Cardiac fibroblast (primary cell): ENCODE data around the gene PGM1.

Experiments used
- DNase-seq, 2 donors: peaks; one replicate each; pipeline versions ENCODE4 v3.0.0 to v3.0.0-alpha.2; 2010; ENCODE audit warnings: low read depth in 2 of 2
- H3K4me3 ChIP-seq, 2 donors: replicated peaks in 1 of 2; 1 replicate in 1 of 2; 2 replicates in 1 of 2; pipeline ENCODE4 v1.5.1; 2011; ENCODE audit warnings: low read depth in 2 of 2, low read length in 2 of 2, mild to moderate bottlenecking in 2 of 2, moderate library complexity in 1 of 2
- TF ChIP-seq, protein P1 (sequence below): IDR thresholded peaks from one replicate; pipeline ENCODE4 v1.5.1; 2011; ENCODE audit warnings: low read depth, mild to moderate bottlenecking, low read length, inconsistent platforms

Gene PGM1

DNA sequence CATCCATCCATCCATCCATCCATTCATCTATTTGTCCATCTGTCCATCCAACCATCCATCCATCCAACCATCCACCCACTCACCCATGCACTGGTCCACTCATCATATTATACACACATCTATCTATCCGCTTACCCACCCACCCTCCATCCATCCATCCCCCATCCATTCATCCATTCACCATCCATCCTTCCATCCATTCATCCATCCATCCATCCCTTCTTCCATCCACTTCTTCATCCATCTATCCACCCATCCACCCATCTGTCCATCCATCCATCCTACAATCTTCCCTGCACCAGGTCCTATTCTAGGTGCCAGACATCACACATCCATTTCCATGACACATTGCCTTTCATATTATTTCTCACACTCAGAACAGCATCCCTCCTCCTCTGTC is 93.5 kb downstream of the PGM1 start:
- H3K4me3 ChIP-seq = no peak overlapping the region
- TF ChIP-seq, protein P1, sequence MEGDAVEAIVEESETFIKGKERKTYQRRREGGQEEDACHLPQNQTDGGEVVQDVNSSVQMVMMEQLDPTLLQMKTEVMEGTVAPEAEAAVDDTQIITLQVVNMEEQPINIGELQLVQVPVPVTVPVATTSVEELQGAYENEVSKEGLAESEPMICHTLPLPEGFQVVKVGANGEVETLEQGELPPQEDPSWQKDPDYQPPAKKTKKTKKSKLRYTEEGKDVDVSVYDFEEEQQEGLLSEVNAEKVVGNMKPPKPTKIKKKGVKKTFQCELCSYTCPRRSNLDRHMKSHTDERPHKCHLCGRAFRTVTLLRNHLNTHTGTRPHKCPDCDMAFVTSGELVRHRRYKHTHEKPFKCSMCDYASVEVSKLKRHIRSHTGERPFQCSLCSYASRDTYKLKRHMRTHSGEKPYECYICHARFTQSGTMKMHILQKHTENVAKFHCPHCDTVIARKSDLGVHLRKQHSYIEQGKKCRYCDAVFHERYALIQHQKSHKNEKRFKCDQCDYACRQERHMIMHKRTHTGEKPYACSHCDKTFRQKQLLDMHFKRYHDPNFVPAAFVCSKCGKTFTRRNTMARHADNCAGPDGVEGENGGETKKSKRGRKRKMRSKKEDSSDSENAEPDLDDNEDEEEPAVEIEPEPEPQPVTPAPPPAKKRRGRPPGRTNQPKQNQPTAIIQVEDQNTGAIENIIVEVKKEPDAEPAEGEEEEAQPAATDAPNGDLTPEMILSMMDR = no peak
- no peak for DNase-seq

DNA sequence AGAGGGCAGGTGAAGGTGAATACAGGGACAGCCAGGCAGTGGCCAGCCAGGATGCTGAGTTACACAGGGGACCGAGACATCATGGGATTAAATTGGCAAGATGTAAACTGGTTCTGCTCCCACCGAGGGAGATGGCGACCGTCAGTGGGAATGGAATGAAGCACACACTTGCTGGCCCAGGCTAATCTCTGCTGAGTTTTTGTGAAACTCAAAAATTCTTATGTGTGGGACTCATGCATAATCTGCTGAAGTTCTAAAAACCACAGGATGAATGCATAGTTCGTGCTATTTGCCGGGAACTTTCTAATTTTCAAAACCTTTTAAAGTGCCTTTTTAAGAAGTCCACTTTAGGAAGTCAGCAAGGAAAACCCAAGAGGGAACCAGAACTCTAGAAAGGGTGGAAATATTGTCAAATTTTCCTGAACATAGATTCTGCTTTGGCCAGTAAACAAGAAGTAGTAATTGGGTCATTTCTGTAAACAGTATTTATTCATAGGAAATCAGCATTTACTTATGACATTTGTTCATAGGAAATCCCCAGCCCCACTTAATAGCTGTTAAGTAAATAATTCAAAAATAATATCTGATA is 95.2 kb downstream of the PGM1 start:
- DNase-seq = peak; percentile 74 to 76

DNA sequence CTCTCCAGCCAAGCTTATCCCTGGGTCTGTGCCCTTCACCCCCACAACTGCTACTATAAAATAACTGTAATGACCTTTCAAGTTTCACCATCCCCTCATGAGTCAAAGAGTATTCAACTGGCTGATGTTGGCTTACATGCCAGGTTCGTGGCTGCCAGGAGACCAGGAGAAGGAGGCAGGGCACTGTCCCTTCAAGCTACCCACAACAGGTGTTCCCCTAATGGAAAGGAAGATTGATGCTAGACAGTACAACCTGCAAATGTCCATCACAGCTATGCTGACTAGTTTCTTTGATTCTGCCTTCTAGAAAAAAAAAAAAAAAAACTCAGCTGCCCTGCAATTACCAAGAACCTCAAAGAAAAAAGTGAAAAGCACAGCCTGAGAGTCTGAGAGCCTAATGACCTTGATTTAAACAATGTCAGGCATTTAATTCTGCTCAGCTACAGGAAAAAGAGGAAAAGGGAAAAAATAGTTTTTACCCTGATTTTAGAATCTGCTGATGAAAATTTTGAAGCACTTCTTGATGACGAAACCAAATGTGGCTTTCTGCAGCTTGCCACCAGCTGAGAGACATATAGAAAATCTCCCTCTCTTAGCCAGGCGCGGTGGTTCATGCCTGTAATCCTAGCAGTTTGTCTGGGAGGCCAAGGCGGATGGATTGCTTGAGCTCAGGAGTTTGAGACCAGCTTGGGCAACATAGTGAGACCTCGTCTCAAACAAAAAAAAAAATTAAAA is 97.9 kb downstream of the PGM1 start:
- TF ChIP-seq, protein P1 = no peak
- H3K4me3 ChIP-seq = no peak overlapping the region
- DNase-seq = no peak

More for the DNA sequence above, 95.2 kb downstream of the PGM1 start:
- TF ChIP-seq, protein P1 = no peak
- no peak overlapping the region for H3K4me3 ChIP-seq

DNA sequence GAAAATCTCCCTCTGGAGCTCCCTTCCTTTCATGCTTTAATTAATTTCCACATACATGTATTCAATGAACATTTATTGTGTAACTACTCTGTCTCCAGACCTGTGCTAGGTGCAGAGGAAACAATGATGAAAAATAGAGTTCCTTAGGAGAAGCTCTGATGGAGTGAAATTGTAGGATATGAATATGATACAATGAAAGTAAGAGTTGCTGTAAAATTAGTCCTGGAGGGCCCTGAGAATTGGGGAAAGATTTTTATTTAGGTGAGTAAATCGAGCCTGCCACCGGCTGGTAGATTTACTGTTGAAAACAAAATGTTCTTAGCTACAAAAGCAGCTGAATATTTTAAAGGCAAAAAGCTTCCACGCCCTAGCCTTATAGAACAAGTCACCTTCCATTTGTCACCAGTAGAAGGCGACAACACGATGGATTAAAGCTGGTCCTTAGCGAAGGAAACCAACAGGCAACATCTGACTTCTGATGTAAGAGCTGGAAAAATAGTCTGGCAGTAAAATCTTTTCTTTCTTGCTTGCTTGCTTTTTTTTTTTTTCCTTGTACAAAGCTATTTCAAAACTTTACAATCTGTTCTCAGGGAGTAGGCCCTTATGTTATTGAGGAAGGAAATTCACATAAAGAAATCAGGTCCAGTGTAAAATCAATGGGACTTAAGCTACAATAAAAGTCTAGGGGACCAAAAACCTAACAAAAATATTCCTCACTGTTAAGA is 98.7 kb downstream of the PGM1 start:
- peak; percentile 96 to 97 for DNase-seq

DNA sequence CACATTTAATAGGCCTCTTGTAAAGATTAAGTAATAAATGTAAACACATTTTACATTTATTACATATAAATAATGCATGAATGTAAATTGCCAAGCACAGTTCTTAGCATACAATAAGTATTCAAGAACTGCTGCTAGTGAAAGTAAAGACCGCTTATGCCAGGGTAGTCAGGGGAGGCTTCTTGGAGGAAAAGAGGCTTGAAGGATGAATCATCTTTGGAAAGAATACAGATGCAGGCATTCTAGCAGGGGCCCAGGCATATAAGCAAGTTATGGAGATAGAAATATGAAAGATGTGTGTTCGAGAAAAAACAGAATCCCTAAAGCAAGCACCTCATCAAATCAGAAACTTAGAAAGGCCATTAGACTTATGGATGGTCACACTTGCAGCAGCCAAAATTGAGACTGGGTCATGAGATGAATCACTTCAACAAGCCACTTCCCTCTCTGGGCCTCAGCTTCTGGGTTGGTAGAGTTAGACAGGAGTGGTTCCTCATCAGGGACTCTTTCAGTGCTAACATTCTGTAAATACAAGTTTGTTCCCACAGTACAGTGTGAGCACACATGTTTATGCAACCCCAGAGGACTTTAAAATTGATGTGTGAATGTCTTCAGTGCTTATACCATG is 100.8 kb downstream of the PGM1 start:
- DNase-seq = peak; percentile 65 to 71
- TF ChIP-seq, protein P1 = no peak

More for the DNA sequence above, 98.7 kb downstream of the PGM1 start:
- H3K4me3 ChIP-seq = no peak overlapping the region
- TF ChIP-seq, protein P1 = peak; percentile 76

DNA sequence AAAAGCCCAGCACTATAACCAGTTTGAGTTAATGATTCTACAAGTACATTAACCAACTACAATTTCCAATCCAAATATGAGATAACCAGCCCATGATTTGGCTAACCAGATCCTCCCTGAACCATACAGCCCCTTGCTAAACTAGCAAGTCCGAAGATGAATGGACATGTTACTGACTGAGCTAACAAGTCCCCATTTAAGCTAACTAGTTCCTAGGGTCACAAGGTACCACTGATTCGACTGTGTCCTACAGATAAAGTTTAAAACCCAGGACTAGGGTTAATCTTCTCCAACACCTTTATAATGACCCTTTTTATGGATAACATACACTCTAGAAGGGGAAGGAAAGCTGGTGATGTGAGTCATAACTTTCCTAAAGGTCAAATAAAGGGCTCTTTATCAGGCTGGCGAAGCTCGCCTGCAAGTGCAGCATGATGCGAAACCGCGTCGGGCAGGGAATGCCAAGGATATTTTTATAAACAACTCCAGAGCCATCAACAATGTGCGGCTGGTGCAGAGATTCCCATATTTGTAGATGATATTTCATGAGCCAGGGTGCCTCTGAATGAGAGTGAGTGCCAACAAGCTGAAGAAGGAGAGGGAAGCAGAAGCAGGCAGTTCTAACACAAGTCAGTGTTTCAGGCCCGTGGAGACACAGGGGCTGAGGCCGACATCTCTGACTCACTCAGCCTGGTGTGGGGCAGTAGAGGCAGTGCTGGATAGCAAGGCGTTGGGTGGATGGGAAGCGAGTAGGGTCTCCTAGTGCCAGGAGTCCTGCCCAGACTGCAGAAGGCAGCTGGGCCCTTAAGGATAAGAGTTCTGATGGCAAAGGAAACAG is 105.0 kb downstream of the PGM1 start:
- H3K4me3 ChIP-seq = no peak overlapping the region
- DNase-seq = peak in 1 of 2 donors; percentile 81
- TF ChIP-seq, protein P1 = no peak

More for the DNA sequence above, 100.8 kb downstream of the PGM1 start:
- H3K4me3 ChIP-seq = no peak overlapping the region
